MM.1S (cell line): ENCODE measurements around the gene SLC25A25.

ENCODE experiments used
- DNase-seq: peaks from one replicate; pipeline ENCODE4 v3.0.0-alpha.2; 2015
- H2AFZ ChIP-seq: fragments of 300-600 bp; sonication (generic); 2 replicates; pipeline ENCODE4 v1.6.0; 2016; ENCODE audit warnings: antibody characterized with exemption, low read length
- H3F3A ChIP-seq: fragments of 300-600 bp; sonication (generic); 2 replicates; pipeline ENCODE4 v1.6.1; 2016; ENCODE audit warnings: mild to moderate bottlenecking, antibody characterized with exemption, low read length, moderate library complexity, mixed read lengths; ENCODE audit not compliant: insufficient read depth
- H3K27ac ChIP-seq: fragments of 300-600 bp; sonication (generic); 2 replicates; pipeline ENCODE4 v1.5.1; 2016; ENCODE audit warnings: mild to moderate bottlenecking, low read length
- H3K27me3 ChIP-seq: fragments of 300-600 bp; sonication (generic); replicated peaks from 2 replicates; pipeline ENCODE4 v1.6.0; 2016; ENCODE audit warnings: low read length; ENCODE audit not compliant: insufficient read depth
- H3K36me3 ChIP-seq: fragments of 300-600 bp; sonication (generic); replicated peaks from 2 replicates; pipeline ENCODE4 v1.6.1; 2016; ENCODE audit warnings: mild to moderate bottlenecking, low read length, mixed read lengths; ENCODE audit not compliant: insufficient read depth
- H3K4me1 ChIP-seq: fragments of 300-600 bp; sonication (generic); 2 replicates; pipeline ENCODE4 v1.6.1; 2016; ENCODE audit warnings: low read length, mixed read lengths
- H3K4me2 ChIP-seq: fragments of 300-600 bp; sonication (generic); 2 replicates; pipeline ENCODE4 v1.6.0; 2016; ENCODE audit warnings: low read depth, low read length
- H3K4me3 ChIP-seq: fragments of 300-600 bp; sonication (generic); 2 replicates; pipeline ENCODE4 v1.5.1; 2016; ENCODE audit warnings: low read length, mixed read lengths
- H3K79me2 ChIP-seq: fragments of 300-600 bp; sonication (generic); 2 replicates; pipeline ENCODE4 v1.6.1; 2016; ENCODE audit warnings: mixed run types, low read length, mixed read lengths
- H3K9ac ChIP-seq: fragments of 300-600 bp; sonication (generic); 2 replicates; pipeline ENCODE4 v1.6.1; 2016; ENCODE audit warnings: low read length, mixed read lengths
- H3K9me2 ChIP-seq: fragments of 300-600 bp; sonication (generic); replicated peaks from 2 replicates; pipeline ENCODE4 v1.6.1; 2016; ENCODE audit warnings: mild to moderate bottlenecking, low read length, mixed read lengths; ENCODE audit not compliant: insufficient read depth
- H3K9me3 ChIP-seq: fragments of 300-600 bp; sonication (generic); replicated peaks from 2 replicates; pipeline ENCODE4 v1.6.1; 2016; ENCODE audit warnings: mild to moderate bottlenecking, low read length, mixed read lengths; ENCODE audit not compliant: insufficient read depth
- H4K20me1 ChIP-seq: fragments of 300-600 bp; sonication (generic); 2 replicates; pipeline ENCODE4 v1.6.1; 2016; ENCODE audit warnings: mild to moderate bottlenecking, low read length, moderate library complexity, mixed read lengths; ENCODE audit not compliant: insufficient read depth
- CTCF ChIP-seq: fragments of 300-600 bp; sonication (generic); IDR thresholded peaks from 2 replicates; pipeline ENCODE4 v1.5.1; 2016; ENCODE audit warnings: antibody characterized with exemption, low read length, mixed read lengths
- EZH2 ChIP-seq: fragments of 300-600 bp; sonication (generic); optimal IDR thresholded peaks from 2 replicates; pipeline ENCODE3; 2017; ENCODE audit warnings: low read depth, mild to moderate bottlenecking, antibody characterized with exemption, low read length, mixed read lengths
- EZH2phosphoT487 ChIP-seq: fragments of 300-600 bp; sonication (generic); IDR thresholded peaks from 2 replicates; pipeline ENCODE4 v1.6.1; 2018; ENCODE audit warnings: antibody characterized with exemption, low read length

SLC25A25 gene

GRCh38 chr9:128072144-128073021 is 4.4 kb downstream of the SLC25A25 start:
- Histone ChIP-seq H4K20me1 (no peaks in the 10 kb centered on the region), H3K9me2 (no peaks in the 10 kb centered on the region), H3K9me3 (no peaks in the 10 kb centered on the region), H3K9ac (peak overlapping the region; percentile 62), H3K27ac (peak overlapping the region; percentile 92), H3F3A (peaks cover 57% of the 10 kb centered on the region), H3K4me3 (peak overlapping the region; percentile 37), H3K27me3 (no peaks in the 10 kb centered on the region), H3K4me1 (peaks cover 36% of the 10 kb centered on the region), H3K79me2 (peaks cover 81% of the 10 kb centered on the region), H3K36me3 (no peaks in the 10 kb centered on the region), H2AFZ (no peak overlapping the region), H3K4me2 (peak overlapping the region; percentile 85)
- peak; percentile 74 for DNase-seq
- TF ChIP-seq CTCF, result no peak
- no peak for TF ChIP-seq EZH2
- TF ChIP-seq EZH2phosphoT487, result no peak

GRCh38 chr9:128073253-128073886 is 5.3 kb downstream of the SLC25A25 start:
- Histone ChIP-seq H3K27ac (peak overlapping the region; percentile 92), H3K79me2 (peaks cover 88% of the 10 kb centered on the region), H3K4me3 (peak overlapping the region; percentile 37), H3K9me3 (no peaks in the 10 kb centered on the region), H3K4me1 (peaks cover 46% of the 10 kb centered on the region), H4K20me1 (no peaks in the 10 kb centered on the region), H3K36me3 (no peaks in the 10 kb centered on the region), H2AFZ (no peak overlapping the region), H3K4me2 (peak overlapping the region; percentile 85), H3K27me3 (no peaks in the 10 kb centered on the region), H3K9ac (peak overlapping the region; percentile 62), H3F3A (peaks cover 64% of the 10 kb centered on the region), H3K9me2 (no peaks in the 10 kb centered on the region)
- TF ChIP-seq EZH2 (no peak), CTCF (no peak), EZH2phosphoT487 (no peak)
- DNase-seq, result no peak

GRCh38 chr9:128077847-128078503 is 9.9 kb downstream of the SLC25A25 start:
- H3K4me2 ChIP-seq, result peak overlapping the region; percentile 78
- H3K9me3 ChIP-seq, result no peaks in the 10 kb centered on the region
- no peak for TF ChIP-seq EZH2phosphoT487
- TF ChIP-seq CTCF, result no peak
- TF ChIP-seq EZH2, result no peak
- peaks cover 98% of the 10 kb centered on the region for H3K79me2 ChIP-seq
- peak overlapping the region; percentile 11 for H3K4me3 ChIP-seq
- H3F3A ChIP-seq, result peaks cover 65% of the 10 kb centered on the region
- H3K36me3 ChIP-seq, result no peaks in the 10 kb centered on the region
- peak; percentile 31 for DNase-seq
- peaks cover 59% of the 10 kb centered on the region for H3K4me1 ChIP-seq
- H3K27me3 ChIP-seq, result no peaks in the 10 kb centered on the region
- H2AFZ ChIP-seq, result no peak overlapping the region
- no peaks in the 10 kb centered on the region for H4K20me1 ChIP-seq
- no peaks in the 10 kb centered on the region for H3K9me2 ChIP-seq
- peak overlapping the region; percentile 92 for H3K27ac ChIP-seq
- H3K9ac ChIP-seq, result peak overlapping the region; percentile 56
